OCI-LY7 (cell line): Measurements from ENCODE around the gene PIAS4. TPM values are rescaled to one million over a fixed set of nuclear protein-coding genes. Genes with fewer than 3 reads are reported as not detected.

Experiments used
- BruUV-seq: library from RNA; stranded (reverse); fragments of 400-500 nt; replicated peaks from 2 replicates; lab custom pipeline; 2021; lab: Mats Ljungman, UMichigan
- CTCF ChIA-PET: fragments of 300-600 bp; sonication (Branson Sonifier 250); formaldehyde crosslinking; loops from one replicate; lab custom pipeline; 2022; ENCODE audit warnings: antibody characterized with exemption; ENCODE audit not compliant: unreplicated experiment; lab: Charles Lee
- POLR2A ChIA-PET: fragments of 300-600 bp; sonication (Branson Sonifier 250); formaldehyde crosslinking; loops from one replicate; lab custom pipeline; 2022; ENCODE audit warnings: antibody characterized with exemption; lab: Charles Lee
- DNase-seq: peaks from one replicate; pipeline ENCODE4 v3.0.0-alpha.2; 2015; ENCODE audit warnings: low spot score
- H2AFZ ChIP-seq: fragments of 200-600 bp; sonication (generic), shearing (Covaris generic); 2 replicates; pipeline ENCODE4 v1.6.1; 2014; ENCODE audit warnings: mild to moderate bottlenecking, antibody characterized with exemption, low read length, moderate library complexity
- H3K27ac ChIP-seq: fragments of 200-600 bp; sonication (generic); 2 replicates; pipeline ENCODE4 v1.5.1; 2014; ENCODE audit warnings: mixed run types, low read depth, mild to moderate bottlenecking, moderate library complexity, low read length, inconsistent platforms; ENCODE audit not compliant: poor library complexity, severe bottlenecking
- H3K36me3 ChIP-seq: fragments of 200-600 bp; sonication (generic); 2 replicates; pipeline ENCODE4 v1.6.1; 2014; ENCODE audit warnings: mild to moderate bottlenecking, antibody characterized with exemption, low read length, moderate library complexity, mixed read lengths; ENCODE audit not compliant: insufficient read depth
- H3K4me1 ChIP-seq: fragments of 200-600 bp; sonication (generic); 2 replicates; pipeline ENCODE4 v1.5.1; 2014; ENCODE audit warnings: mild to moderate bottlenecking, low read length; ENCODE audit not compliant: insufficient read depth, poor library complexity, severe bottlenecking
- H3K4me2 ChIP-seq: fragments of 200-600 bp; sonication (generic); 2 replicates; pipeline ENCODE4 v1.6.1; 2014; ENCODE audit warnings: mild to moderate bottlenecking, low read length
- H3K4me3 ChIP-seq: fragments of 200-600 bp; sonication (generic); 2 replicates; pipeline ENCODE4 v1.5.1; 2014; ENCODE audit warnings: mild to moderate bottlenecking, low read depth, low read length; ENCODE audit not compliant: poor library complexity, severe bottlenecking
- H3K79me2 ChIP-seq: fragments of 200-600 bp; sonication (generic); 2 replicates; pipeline ENCODE4 v1.6.1; 2016; ENCODE audit warnings: low read depth, mild to moderate bottlenecking, low read length, moderate library complexity, mixed read lengths; ENCODE audit not compliant: insufficient read depth
- H3K9me2 ChIP-seq: fragments of 200-600 bp; sonication (generic); 2 replicates; pipeline ENCODE4 v1.6.1; 2016; ENCODE audit warnings: mild to moderate bottlenecking, low read length, mixed read lengths; ENCODE audit not compliant: insufficient read depth
- H3K9me3 ChIP-seq: fragments of 200-600 bp; sonication (generic); 2 replicates; pipeline ENCODE4 v1.6.1; 2014; ENCODE audit warnings: mild to moderate bottlenecking, mixed run types, low read length, mixed read lengths
- H4K20me1 ChIP-seq: fragments of 200-600 bp; sonication (generic); 2 replicates; pipeline ENCODE4 v1.6.1; 2014; ENCODE audit warnings: mild to moderate bottlenecking, antibody characterized with exemption, low read length, moderate library complexity, mixed read lengths; ENCODE audit not compliant: insufficient read depth
- EZH2phosphoT487 ChIP-seq: fragments of 200-600 bp; sonication (generic); IDR thresholded peaks from 2 replicates; pipeline ENCODE4 v1.6.1; 2018; ENCODE audit warnings: low read depth, borderline replicate concordance, mild to moderate bottlenecking, mixed run types, antibody characterized with exemption, low read length, moderate library complexity, mixed read lengths
- intact Hi-C: fragments of 100-400 bp; cut with micrococcal nuclease; formaldehyde crosslinking; loops from one replicate; pipeline ENCODE4 v1.10.0; 2022; ENCODE audit not compliant: unreplicated experiment
- total RNA-seq, 2 experiments: library from RNA; depleted of rRNA in 1 of 2; stranded (reverse); fragments of >200 nt in 1 of 2; shearing (Covaris generic) in 1 of 2; gene quantifications; 2 replicates each; pipeline ENCODE4 v1.2.3, GENCODE V29; 2014 to 2022
- TF ChIP-seq, protein P1 (sequence below): fragments of 200-600 bp; sonication (generic); conservative IDR thresholded peaks from 2 replicates; pipeline ENCODE4 v1.5.1; 2014; ENCODE audit warnings: mild to moderate bottlenecking, antibody characterized with exemption, low read length, moderate library complexity, mixed read lengths

Gene PIAS4
- total RNA-seq, 2 experiments from 2014 or later: 25.3 to 35.0 TPM

- POLR2A ChIA-PET: no interaction called here
- peaks cover 47% of the 10 kb centered on the region for H3K4me1 ChIP-seq
Measured at GRCh38 chr19:4062419-4063368, 55.2 kb downstream of the PIAS4 start.

GRCh38 chr19:4063369-4064148, 56.0 kb downstream of the PIAS4 start:
- Histone ChIP-seq H4K20me1 (peaks cover 34% of the 10 kb centered on the region), H3K9me3 (no peaks in the 10 kb centered on the region), H3K79me2 (peaks cover 66% of the 10 kb centered on the region), H2AFZ (no peak overlapping the region), H3K4me2 (peak overlapping the region; percentile 73), H3K36me3 (peaks cover 52% of the 10 kb centered on the region), H3K27ac (peak overlapping the region; percentile 69), H3K9me2 (no peaks in the 10 kb centered on the region), H3K4me3 (peak overlapping the region; percentile 98), H3K4me1 (peaks cover 55% of the 10 kb centered on the region)
- CTCF ChIA-PET: no interaction called here
- DNase-seq: peak; percentile 41
- TSS peak; percentile 61 for BruUV-seq
- POLR2A ChIA-PET: no interaction called here
- intact Hi-C loops: loop anchor here (5.0 kb wide), 1 partner anchor 119 kb away; the partner anchor contains the start of genes ANKRD24 and SIRT6
- TF ChIP-seq, protein P1, sequence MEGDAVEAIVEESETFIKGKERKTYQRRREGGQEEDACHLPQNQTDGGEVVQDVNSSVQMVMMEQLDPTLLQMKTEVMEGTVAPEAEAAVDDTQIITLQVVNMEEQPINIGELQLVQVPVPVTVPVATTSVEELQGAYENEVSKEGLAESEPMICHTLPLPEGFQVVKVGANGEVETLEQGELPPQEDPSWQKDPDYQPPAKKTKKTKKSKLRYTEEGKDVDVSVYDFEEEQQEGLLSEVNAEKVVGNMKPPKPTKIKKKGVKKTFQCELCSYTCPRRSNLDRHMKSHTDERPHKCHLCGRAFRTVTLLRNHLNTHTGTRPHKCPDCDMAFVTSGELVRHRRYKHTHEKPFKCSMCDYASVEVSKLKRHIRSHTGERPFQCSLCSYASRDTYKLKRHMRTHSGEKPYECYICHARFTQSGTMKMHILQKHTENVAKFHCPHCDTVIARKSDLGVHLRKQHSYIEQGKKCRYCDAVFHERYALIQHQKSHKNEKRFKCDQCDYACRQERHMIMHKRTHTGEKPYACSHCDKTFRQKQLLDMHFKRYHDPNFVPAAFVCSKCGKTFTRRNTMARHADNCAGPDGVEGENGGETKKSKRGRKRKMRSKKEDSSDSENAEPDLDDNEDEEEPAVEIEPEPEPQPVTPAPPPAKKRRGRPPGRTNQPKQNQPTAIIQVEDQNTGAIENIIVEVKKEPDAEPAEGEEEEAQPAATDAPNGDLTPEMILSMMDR: peak; percentile 43; the same call in 1 of the 2 replicates
- no peak for TF ChIP-seq EZH2phosphoT487

More at GRCh38 chr19:4062419-4063368, 55.2 kb downstream of the PIAS4 start:
- BruUV-seq: no TSS peak
- H4K20me1 ChIP-seq: peaks cover 34% of the 10 kb centered on the region
- H3K9me3 ChIP-seq: no peaks in the 10 kb centered on the region
- CTCF ChIA-PET: no interaction called here
- H3K4me3 ChIP-seq: peak overlapping the region; percentile 98
- H3K9me2 ChIP-seq: no peaks in the 10 kb centered on the region
- H3K27ac ChIP-seq: peak overlapping the region; percentile 4
- peaks cover 73% of the 10 kb centered on the region for H3K79me2 ChIP-seq
- no peak for TF ChIP-seq EZH2phosphoT487
- TF ChIP-seq, protein P1: no peak
- peak overlapping the region; percentile 73 for H3K4me2 ChIP-seq
- DNase-seq: no peak
- peaks cover 55% of the 10 kb centered on the region for H3K36me3 ChIP-seq
- H2AFZ ChIP-seq: no peak overlapping the region
- intact Hi-C loops: loop anchor here (5.0 kb wide), 1 partner anchor 120 kb away; the partner anchor contains the start of genes ANKRD24 and SIRT6
